ENCODE data around the gene TM4SF4. TPM values are rescaled to one million over a fixed set of nuclear protein-coding genes. Genes with fewer than 3 reads are reported as not detected.
A peak's percentile ranks its signal among the peaks of the same experiment; 100 is the strongest.

The TM4SF4 gene
- polyA plus RNA-seq, 5 donors, result 0.08 to 0.98 (median 0.13) TPM; not detected in 2

GRCh38 chr3:149547954-149548668 lies 73.6 kb downstream of the TM4SF4 start:
- peak in 1 of 2 donors; percentile 35 for DNase-seq

DNA sequence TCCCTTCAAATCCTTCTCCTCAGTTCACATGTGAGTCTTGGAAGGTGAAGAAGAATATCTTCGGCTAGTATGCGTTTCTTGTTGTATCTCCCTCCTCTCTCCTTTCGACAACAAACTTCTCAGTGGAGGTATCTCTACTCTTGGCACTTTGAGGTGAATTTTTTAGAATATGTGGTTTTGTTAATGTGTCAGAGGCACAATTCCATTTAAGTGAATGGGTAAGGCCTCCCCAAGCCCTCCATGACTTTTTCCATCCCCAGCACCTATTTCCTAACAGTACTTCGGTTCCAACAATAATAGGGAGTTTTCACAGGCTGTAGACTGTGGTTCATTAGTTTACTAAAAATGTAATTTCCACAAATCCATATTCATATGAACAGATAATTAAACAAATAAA lies 74.2 kb downstream of the TM4SF4 start:
- DNase-seq, result no peak

DNA sequence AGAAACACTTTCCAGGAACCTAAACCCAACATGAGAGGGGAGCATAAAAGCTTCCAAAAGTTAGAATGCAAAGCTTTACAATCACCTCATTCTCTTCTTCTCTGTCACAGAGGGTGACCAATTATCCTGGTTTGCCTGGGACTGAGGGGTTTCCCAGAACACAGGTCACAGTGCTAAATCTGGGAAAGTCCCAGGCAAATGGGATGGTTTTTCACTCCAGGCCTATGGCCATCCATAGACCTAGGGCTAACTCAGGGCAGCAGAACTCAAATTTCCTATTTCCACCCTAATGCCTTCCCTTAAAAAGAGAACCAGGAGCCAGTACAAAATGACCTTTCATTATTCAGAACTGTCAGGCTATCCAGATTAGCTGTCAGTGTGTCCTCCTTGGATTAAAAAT lies 77.0 kb downstream of the TM4SF4 start:
- no peak for DNase-seq

DNA sequence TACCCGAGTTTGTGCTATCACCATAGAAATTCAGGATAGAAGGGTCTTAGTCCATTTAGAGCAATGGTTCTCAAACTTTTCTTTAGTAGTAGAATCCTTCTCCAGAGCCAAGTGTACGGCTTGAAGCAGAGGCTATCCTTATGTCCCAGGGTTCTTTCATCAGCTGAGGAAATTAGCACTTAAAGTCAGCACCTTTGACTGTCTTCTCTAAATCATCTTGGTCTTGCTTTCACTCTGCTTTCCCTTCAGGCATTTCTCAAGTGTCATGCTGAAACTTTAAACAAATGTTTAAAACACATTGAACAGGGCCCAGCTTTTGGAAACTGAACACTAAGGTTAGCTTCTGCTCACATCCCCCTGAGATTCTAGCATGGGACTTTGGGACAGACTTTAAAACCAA lies 78.2 kb downstream of the TM4SF4 start:
- DNase-seq, result no peak

Other genes with a start within 250 kb of the TM4SF4 start
- gene TM4SF18, start 141.1 kb upstream of the TM4SF4 start, polyA plus RNA-seq (ENCODE audit: insufficient read depth in 1 of 5, insufficient read length in 5 of 5, low replicate concordance in 1 of 5), result 10 to 100 TPM in 4 of 5 donors, 1 to 10 TPM in 1; 8.7 to 16.1 (median 11.7) TPM
- gene TM4SF1, start 97.0 kb upstream of the TM4SF4 start, polyA plus RNA-seq (ENCODE audit: insufficient read depth in 1 of 5, insufficient read length in 5 of 5, low replicate concordance in 1 of 5), result 100 to 1,000 TPM in 3 of 5 donors, 10 to 100 TPM in 2; 82.5 to 135 (median 109) TPM
- gene WWTR1, start 183.3 kb downstream of the TM4SF4 start, polyA plus RNA-seq (ENCODE audit: insufficient read depth in 1 of 5, insufficient read length in 5 of 5, low replicate concordance in 1 of 5), result 100 to 1,000 TPM in 3 of 5 donors, 10 to 100 TPM in 2; 69.2 to 127 (median 107) TPM